ENCODE results near the gene FILIP1. TPM values are rescaled to one million over a fixed set of nuclear protein-coding genes. Genes with fewer than 3 reads are reported as not detected.

Gene FILIP1
- total RNA-seq, 4 donors from 2014 or later, result 57.5 to 123 (median 93.8) TPM

DNA sequence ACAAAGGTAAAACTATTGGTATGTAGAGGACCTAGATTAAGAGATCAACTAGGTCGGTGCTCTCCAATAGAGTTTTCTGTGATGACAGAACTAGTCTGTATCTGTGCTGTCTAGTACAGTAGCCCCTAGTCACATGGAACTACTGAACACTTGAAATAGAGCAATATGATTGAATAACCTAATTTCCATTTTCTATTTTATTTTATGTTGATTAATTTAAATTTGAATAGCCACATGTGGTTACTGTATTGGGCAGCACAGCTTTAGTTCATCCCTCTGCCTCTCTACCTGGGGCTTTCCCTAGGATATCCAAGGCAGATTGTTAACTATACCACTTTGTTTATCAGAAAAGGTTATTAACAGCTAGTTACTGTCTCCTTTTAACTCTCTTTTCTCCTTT, 27.0 kb downstream of the FILIP1 start:
- TF ChIP-seq, protein P1, sequence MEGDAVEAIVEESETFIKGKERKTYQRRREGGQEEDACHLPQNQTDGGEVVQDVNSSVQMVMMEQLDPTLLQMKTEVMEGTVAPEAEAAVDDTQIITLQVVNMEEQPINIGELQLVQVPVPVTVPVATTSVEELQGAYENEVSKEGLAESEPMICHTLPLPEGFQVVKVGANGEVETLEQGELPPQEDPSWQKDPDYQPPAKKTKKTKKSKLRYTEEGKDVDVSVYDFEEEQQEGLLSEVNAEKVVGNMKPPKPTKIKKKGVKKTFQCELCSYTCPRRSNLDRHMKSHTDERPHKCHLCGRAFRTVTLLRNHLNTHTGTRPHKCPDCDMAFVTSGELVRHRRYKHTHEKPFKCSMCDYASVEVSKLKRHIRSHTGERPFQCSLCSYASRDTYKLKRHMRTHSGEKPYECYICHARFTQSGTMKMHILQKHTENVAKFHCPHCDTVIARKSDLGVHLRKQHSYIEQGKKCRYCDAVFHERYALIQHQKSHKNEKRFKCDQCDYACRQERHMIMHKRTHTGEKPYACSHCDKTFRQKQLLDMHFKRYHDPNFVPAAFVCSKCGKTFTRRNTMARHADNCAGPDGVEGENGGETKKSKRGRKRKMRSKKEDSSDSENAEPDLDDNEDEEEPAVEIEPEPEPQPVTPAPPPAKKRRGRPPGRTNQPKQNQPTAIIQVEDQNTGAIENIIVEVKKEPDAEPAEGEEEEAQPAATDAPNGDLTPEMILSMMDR (IDR thresholded peaks at IDR 0.05 in 4 of 5, conservative IDR thresholded peaks at IDR 0.05 in 1 of 5), result no peak
- TF ChIP-seq POLR2A (IDR thresholded peaks at IDR 0.05), result no peak
- peak overlapping the region in 3 of 4 donors; percentile 5 to 12 (median 9) for H3K27ac ChIP-seq
- peaks cover 61 to 67% of the 10 kb centered on the region in 2 donors for H3K4me1 ChIP-seq
- DNase-seq, result no peak
- intact Hi-C loops (cut with DNase I; ENCODE audit: low total_unique reads) (no loop called here), in situ Hi-C loops (cut with MboI; ENCODE audit: low sequenced_read_pairs in 4 of 4) (no loop called here)
- no peaks in the 10 kb centered on the region for H3K9me3 ChIP-seq
- no peaks in the 10 kb centered on the region for H3K36me3 ChIP-seq
- H3K27me3 ChIP-seq, result no peaks in the 10 kb centered on the region
- ATAC-seq, result no peak
- H3K4me3 ChIP-seq, result no peak overlapping the region

DNA sequence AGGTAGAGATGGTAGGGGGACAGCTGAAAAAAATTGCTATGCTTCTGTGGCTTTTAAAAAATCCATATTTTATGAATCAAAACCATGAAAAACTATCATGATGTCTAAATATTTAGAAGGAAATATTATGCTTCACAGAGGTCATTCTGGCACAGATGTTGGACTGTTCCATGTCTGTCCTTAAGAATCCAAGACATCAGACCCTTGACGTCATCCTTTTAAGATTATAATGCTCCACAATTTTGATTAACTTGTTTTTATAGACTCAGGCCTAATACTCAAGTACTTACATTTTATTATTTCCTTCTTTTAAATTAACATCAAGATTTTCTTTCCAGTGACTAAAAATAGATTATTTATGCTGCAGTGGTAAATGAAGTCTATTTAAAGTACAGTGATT, 29.7 kb downstream of the FILIP1 start:
- Histone ChIP-seq H3K36me3 (no peaks in the 10 kb centered on the region), H3K4me1 (peaks cover 81 to 82% of the 10 kb centered on the region in 2 donors), H3K27me3 (no peaks in the 10 kb centered on the region), H3K4me3 (no peak overlapping the region), H3K9me3 (no peaks in the 10 kb centered on the region), H3K27ac (peak overlapping the region; percentile 44 to 65 (median 48))
- ATAC-seq (no peak), DNase-seq (no peak)
- in situ Hi-C loops (cut with MboI; ENCODE audit: low sequenced_read_pairs in 4 of 4) (no loop called here), intact Hi-C loops (cut with DNase I; ENCODE audit: low total_unique reads) (loop anchor here (2.0 kb wide), 1 partner anchor 19 kb away; no protein-coding TSS in a partner anchor)
- TF ChIP-seq, protein P1 (IDR thresholded peaks at IDR 0.05 in 4 of 5, conservative IDR thresholded peaks at IDR 0.05 in 1 of 5), result no peak
- TF ChIP-seq POLR2A (IDR thresholded peaks at IDR 0.05), result no peak

DNA sequence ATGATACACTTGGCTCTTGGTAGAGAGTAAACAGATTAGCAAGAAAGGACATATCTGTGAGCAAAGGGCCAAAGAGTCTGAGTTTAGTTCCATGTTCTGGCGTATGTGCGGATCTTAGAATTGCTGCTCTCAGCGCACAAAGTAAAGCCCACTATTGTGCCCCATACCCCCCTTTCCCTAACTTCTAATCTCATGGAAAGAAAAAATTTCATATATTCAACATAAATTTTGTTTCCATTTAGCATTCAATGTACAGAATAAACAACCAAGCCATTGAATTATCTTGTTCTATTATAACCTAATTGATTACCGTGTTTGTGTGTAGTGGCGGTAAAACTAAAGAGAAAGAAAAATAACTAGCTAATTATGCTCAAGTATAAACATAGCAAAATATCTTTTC, 30.5 kb downstream of the FILIP1 start:
- intact Hi-C loops (cut with DNase I; ENCODE audit: low total_unique reads), result loop anchor here (2.0 kb wide), 1 partner anchor 20 kb away; no protein-coding TSS in a partner anchor
- no peak overlapping the region for H3K4me3 ChIP-seq
- no peaks in the 10 kb centered on the region for H3K9me3 ChIP-seq
- peaks cover 84 to 86% of the 10 kb centered on the region in 2 donors for H3K4me1 ChIP-seq
- DNase-seq (no peak), ATAC-seq (peak in 1 of 2 donors; percentile 26)
- H3K27ac ChIP-seq, result peak overlapping the region; percentile 44 to 65 (median 48)
- TF ChIP-seq, protein P1 (IDR thresholded peaks at IDR 0.05 in 4 of 5, conservative IDR thresholded peaks at IDR 0.05 in 1 of 5), result no peak
- TF ChIP-seq POLR2A (IDR thresholded peaks at IDR 0.05), result no peak
- H3K27me3 ChIP-seq, result no peaks in the 10 kb centered on the region
- no peaks in the 10 kb centered on the region for H3K36me3 ChIP-seq
- in situ Hi-C loops (cut with MboI; ENCODE audit: low sequenced_read_pairs in 4 of 4), result no loop called here

DNA sequence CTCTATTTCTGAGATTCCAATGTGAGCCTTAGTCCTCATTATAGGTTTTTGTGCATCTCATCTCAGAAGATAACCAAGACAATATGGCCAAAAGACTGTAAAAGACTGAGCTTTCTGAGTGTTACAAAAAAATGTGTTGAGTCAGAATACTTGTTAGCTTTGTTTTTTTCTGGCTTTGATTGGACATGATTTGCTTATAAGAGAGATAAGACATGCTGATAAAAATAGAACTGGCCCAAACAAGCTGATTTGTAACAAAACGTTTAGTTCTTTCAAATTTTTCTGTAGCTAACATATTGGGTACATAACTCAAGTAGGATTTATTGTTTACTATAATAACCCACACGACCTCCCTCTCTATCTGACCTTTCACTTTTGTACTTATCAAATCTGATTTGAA, 32.9 kb downstream of the FILIP1 start:
- Histone ChIP-seq H3K4me1 (peaks cover 77 to 80% of the 10 kb centered on the region in 2 donors), H3K27ac (peak overlapping the region in 3 of 4 donors; percentile 54 to 65 (median 65))
- in situ Hi-C loops (cut with MboI; ENCODE audit: low sequenced_read_pairs in 4 of 4), result no loop called here

More for the DNA sequence above, 32.9 kb downstream of the FILIP1 start:
- TF ChIP-seq, protein P1 (IDR thresholded peaks at IDR 0.05 in 4 of 5, conservative IDR thresholded peaks at IDR 0.05 in 1 of 5), result no peak
- TF ChIP-seq POLR2A (IDR thresholded peaks at IDR 0.05), result no peak
- Histone ChIP-seq H3K9me3 (no peaks in the 10 kb centered on the region), H3K36me3 (no peaks in the 10 kb centered on the region), H3K4me3 (no peak overlapping the region), H3K27me3 (no peaks in the 10 kb centered on the region)
- intact Hi-C loops (cut with DNase I; ENCODE audit: low total_unique reads), result no loop called here
- DNase-seq (no peak), ATAC-seq (no peak)
